PFSK-1 (cell line): ENCODE measurements around the gene TMX3.

Source experiments
- FOXP2 ChIP-seq: optimal IDR thresholded peaks from 2 replicates; pipeline ENCODE3; 2011; ENCODE audit warnings: borderline replicate concordance, control low read depth, inconsistent platforms; ENCODE audit not compliant: insufficient read depth; ENCODE audit errors: extremely low read length, extremely low read depth
- POLR2AphosphoS5 ChIP-seq: IDR thresholded peaks from 2 replicates; pipeline ENCODE4 v1.6.1; 2012; ENCODE audit warnings: low read depth, mild to moderate bottlenecking, control low read depth, low read length, moderate library complexity
- REST ChIP-seq, 2 experiments: IDR thresholded peaks; 2 replicates each; pipeline versions ENCODE4 v1.6.1 to v1.8.0; 2011 to 2012; ENCODE audit warnings: low read depth in 2 of 2, low read length in 2 of 2, control low read depth in 1 of 2, inconsistent platforms in 1 of 2, mild to moderate bottlenecking in 1 of 2, moderate library complexity in 1 of 2; ENCODE audit not compliant: insufficient read depth in 1 of 2
- SIN3A ChIP-seq: IDR thresholded peaks from 2 replicates; pipeline ENCODE4 v1.6.1; 2012; ENCODE audit warnings: mild to moderate bottlenecking, low read length, moderate library complexity, borderline replicate concordance; ENCODE audit not compliant: insufficient read depth
- TAF1 ChIP-seq: IDR thresholded peaks from 2 replicates; pipeline ENCODE4 v1.6.1; 2012; ENCODE audit warnings: low read length, control low read depth, borderline replicate concordance; ENCODE audit not compliant: insufficient read depth

- no peak for TF ChIP-seq SIN3A
- no peak for TF ChIP-seq TAF1
- no peak for TF ChIP-seq POLR2AphosphoS5
- no peak for TF ChIP-seq REST (IDR thresholded peaks at IDR 0.05; ENCODE audit: insufficient read depth in 1 of 2, low read depth in 2 of 2, low read length in 2 of 2)
- TF ChIP-seq FOXP2, result no peak
These were observed 18.8 kb upstream of the TMX3 start for GRCh38 chr18:68733707-68734106.
